Epithelial cell of proximal tubule (primary cell): Measurements from ENCODE around the gene PLCXD3. TPM values are rescaled to one million over a fixed set of nuclear protein-coding genes. Genes with fewer than 3 reads are reported as not detected.

Source experiments
- DNase-seq: peaks from one replicate; pipeline ENCODE4 v3.0.0-alpha.2; 2011; ENCODE audit warnings: low read depth
- H3K4me3 ChIP-seq: 2 replicates; pipeline ENCODE4 v1.5.1; 2011; ENCODE audit warnings: low read depth, mild to moderate bottlenecking, low read length
- CTCF ChIP-seq: conservative IDR thresholded peaks from 2 replicates; pipeline ENCODE4 v1.5.1; 2012; ENCODE audit warnings: low read depth, mild to moderate bottlenecking, low read length
- total RNA-seq: library from RNA; depleted of rRNA; stranded (reverse); fragments of >200 nt; gene quantifications from 2 replicates; pipeline ENCODE4 v1.2.3, GENCODE V29; 2015

PLCXD3 gene
- total RNA-seq, 1 donor from 2014 or later, result 0.46 TPM

- no peak for TF ChIP-seq CTCF
- no peak for DNase-seq
- no peak overlapping the region for H3K4me3 ChIP-seq
Measured at GRCh38 chr5:41339339-41339738, 171.1 kb downstream of the PLCXD3 start.

- H3K4me3 ChIP-seq, result no peak overlapping the region
- no peak for DNase-seq
- TF ChIP-seq CTCF, result no peak
Measured at GRCh38 chr5:41338136-41338675, 172.2 kb downstream of the PLCXD3 start.

- no peak for TF ChIP-seq CTCF
- DNase-seq, result no peak
- no peak overlapping the region for H3K4me3 ChIP-seq
Measured at GRCh38 chr5:41337724-41338123, 172.7 kb downstream of the PLCXD3 start.

DNA sequence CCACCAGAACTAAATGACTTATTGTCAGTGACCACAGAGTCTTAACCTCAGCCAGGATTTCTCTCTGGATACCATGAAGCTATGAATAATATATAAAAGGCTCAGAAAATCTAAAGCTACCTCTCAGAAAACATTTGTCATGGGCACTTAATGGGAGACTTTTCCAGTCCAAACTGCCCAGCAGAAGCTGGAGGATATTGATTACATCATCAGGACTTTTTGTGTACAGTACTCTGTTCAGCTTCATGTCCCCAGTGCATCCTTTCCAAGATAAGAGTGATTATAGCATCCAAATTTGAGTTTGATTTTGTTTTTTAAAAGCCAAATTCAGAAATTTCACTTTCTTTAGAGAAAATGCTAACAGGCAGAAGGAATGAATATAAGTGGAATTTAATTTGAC is 173.2 kb downstream of the PLCXD3 start:
- H3K4me3 ChIP-seq, result no peak overlapping the region
- DNase-seq, result no peak
- TF ChIP-seq CTCF, result no peak

- no peak for TF ChIP-seq CTCF
- no peak overlapping the region for H3K4me3 ChIP-seq
- no peak for DNase-seq
Measured at GRCh38 chr5:41336471-41336870, 173.9 kb downstream of the PLCXD3 start.

- no peak for DNase-seq
- H3K4me3 ChIP-seq, result no peak overlapping the region
- TF ChIP-seq CTCF, result no peak
Measured at GRCh38 chr5:41335596-41336181, 174.7 kb downstream of the PLCXD3 start.

DNA sequence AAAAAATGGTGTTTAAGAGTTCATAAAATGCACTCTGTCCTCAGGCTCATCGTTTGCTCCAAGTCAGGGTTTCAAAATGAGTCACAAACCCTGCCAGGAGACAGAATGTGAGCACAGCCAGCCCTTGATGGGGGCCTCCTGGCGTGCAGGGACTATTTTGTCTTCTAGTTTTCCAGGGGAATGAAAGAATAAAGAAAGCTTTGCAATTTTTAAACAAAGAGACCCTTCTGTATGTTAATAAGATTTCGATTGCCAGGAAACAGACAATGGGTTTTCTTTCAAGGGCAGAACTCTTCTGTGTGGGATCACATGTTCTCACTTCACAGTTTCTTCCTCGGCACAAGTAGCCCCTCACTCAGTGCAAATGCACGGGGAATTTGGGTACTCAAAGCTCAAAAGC is 175.6 kb downstream of the PLCXD3 start:
- H3K4me3 ChIP-seq, result no peak overlapping the region
- no peak for TF ChIP-seq CTCF
- no peak for DNase-seq
